Measurements from ENCODE around the gene OR8D2. TPM values are rescaled to one million over a fixed set of nuclear protein-coding genes. Genes with fewer than 3 reads are reported as not detected.
"Not testable (repeated sequence)": the region's sequence is repeated elsewhere in the genome, so short reads cannot be mapped to it uniquely, and the experiment has no call there.

Gene OR8D2
- total RNA-seq, 2 donors from 2014 or later: not detected

DNA sequence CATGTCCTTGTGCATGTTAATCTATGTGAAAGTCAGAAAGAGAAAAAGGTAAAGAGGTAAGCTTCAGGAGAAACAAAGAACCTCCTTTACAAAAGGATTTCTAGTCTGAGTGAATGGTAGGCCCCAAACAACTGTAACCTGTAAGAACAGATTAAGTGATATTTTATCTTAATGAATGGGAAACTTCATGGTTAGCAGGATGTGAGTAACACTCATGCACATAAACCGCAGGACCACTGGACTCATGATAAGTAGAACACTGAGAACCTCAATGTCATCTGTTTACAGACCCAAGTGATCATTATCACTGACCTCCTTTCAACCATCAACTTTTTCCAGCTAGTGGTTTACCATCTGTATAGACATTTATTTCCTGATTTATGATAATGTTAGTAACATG is 43.9 kb downstream of the OR8D2 start:
- H3K4me3 ChIP-seq: no peak overlapping the region
- intact Hi-C loops (cut with DNase I): no loop called here
- no peak for DNase-seq
- no peaks in the 10 kb centered on the region for H3K9me3 ChIP-seq
- no peaks in the 10 kb centered on the region for H3K4me1 ChIP-seq
- no peaks in the 10 kb centered on the region for H3K36me3 ChIP-seq
- H3K27me3 ChIP-seq: no peaks in the 10 kb centered on the region
- H3K9ac ChIP-seq (ENCODE audit: low read depth in 2 of 2, low read length in 2 of 2): no peak overlapping the region
- H3K27ac ChIP-seq: no peak overlapping the region
- TF ChIP-seq, protein P1, sequence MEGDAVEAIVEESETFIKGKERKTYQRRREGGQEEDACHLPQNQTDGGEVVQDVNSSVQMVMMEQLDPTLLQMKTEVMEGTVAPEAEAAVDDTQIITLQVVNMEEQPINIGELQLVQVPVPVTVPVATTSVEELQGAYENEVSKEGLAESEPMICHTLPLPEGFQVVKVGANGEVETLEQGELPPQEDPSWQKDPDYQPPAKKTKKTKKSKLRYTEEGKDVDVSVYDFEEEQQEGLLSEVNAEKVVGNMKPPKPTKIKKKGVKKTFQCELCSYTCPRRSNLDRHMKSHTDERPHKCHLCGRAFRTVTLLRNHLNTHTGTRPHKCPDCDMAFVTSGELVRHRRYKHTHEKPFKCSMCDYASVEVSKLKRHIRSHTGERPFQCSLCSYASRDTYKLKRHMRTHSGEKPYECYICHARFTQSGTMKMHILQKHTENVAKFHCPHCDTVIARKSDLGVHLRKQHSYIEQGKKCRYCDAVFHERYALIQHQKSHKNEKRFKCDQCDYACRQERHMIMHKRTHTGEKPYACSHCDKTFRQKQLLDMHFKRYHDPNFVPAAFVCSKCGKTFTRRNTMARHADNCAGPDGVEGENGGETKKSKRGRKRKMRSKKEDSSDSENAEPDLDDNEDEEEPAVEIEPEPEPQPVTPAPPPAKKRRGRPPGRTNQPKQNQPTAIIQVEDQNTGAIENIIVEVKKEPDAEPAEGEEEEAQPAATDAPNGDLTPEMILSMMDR (IDR thresholded peaks at IDR 0.05): no peak

DNA sequence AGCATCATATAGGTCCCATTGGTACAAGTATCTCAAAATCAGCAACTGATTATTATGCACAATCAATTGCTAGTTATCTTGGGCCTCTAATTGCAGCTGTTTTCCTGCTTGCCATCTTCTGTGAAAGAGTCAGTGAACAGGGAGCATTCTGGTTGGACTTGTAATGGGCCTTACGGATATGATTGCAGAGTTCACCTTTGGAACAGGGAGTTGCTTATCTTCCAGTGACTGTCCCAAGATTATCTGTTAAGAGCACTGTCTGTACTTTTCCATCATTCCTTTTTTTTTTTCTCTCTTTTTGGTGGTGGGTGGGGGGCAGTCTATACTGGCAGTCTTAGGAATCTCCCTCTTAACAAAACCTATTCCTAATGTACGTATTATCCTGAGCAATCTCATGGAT is 46.0 kb downstream of the OR8D2 start:
- no peaks in the 10 kb centered on the region for H3K27me3 ChIP-seq
- intact Hi-C loops (cut with DNase I): no loop called here
- H3K9ac ChIP-seq (ENCODE audit: low read depth in 2 of 2, low read length in 2 of 2): peak overlapping the region in 1 of 2 donors; percentile 26
- TF ChIP-seq, protein P1 (IDR thresholded peaks at IDR 0.05): no peak
- DNase-seq: no peak
- no peaks in the 10 kb centered on the region for H3K9me3 ChIP-seq
- no peak overlapping the region for H3K27ac ChIP-seq
- no peaks in the 10 kb centered on the region for H3K36me3 ChIP-seq
- no peaks in the 10 kb centered on the region for H3K4me1 ChIP-seq
- H3K4me3 ChIP-seq: no peak overlapping the region

DNA sequence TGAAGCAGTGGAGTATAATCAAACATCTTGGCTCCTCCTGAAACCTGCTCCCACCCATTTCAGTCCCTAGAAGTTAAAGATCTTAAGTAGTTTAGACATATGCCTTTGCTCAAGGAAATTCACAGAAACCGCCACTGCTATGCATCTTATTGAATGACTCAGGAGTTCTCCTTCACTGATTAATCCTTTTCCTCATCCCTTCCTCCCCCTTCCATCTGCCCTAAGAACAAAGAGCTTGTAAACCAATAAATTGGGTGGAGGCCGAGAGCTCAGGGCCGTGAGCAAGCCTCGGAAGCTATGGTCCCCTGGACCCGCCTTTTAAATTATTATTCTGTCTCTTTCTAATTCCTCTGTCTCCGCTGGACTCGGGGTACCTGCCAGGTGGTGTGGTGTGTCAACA is 49.1 kb downstream of the OR8D2 start:
- H3K9ac ChIP-seq (ENCODE audit: low read depth in 2 of 2, low read length in 2 of 2); H3K27me3 ChIP-seq; H3K27ac ChIP-seq; H3K4me3 ChIP-seq; DNase-seq; H3K4me1 ChIP-seq; H3K36me3 ChIP-seq; intact Hi-C loops (cut with DNase I); H3K9me3 ChIP-seq: not testable (repeated sequence)

Other genes starting within 250 kb of the OR8D2 start
- gene VWA5A, start 204.7 kb downstream of the OR8D2 start, total RNA-seq: 10 to 100 TPM; 38.0 to 62.5 TPM
- gene OR10D3, start 136.9 kb downstream of the OR8D2 start, total RNA-seq: not detected
- not detected for gene OR8G1, start 79.1 kb downstream of the OR8D2 start, total RNA-seq
- gene OR8G5, start 63.8 kb downstream of the OR8D2 start, total RNA-seq: not detected
- not detected for gene OR8D1, start 6.2 kb downstream of the OR8D2 start, total RNA-seq
- not detected for gene OR8B2, start 64.3 kb upstream of the OR8D2 start, total RNA-seq
- not detected for gene OR8B3, start 78.8 kb upstream of the OR8D2 start, total RNA-seq
- gene OR8B4, start 104.7 kb upstream of the OR8D2 start, total RNA-seq: not detected
- gene OR8B8, start 125.5 kb upstream of the OR8D2 start, total RNA-seq: not detected
- not detected for gene OR8B12, start 223.5 kb upstream of the OR8D2 start, total RNA-seq
- not detected for gene OR8A1, start 249.8 kb upstream of the OR8D2 start, total RNA-seq

Data from colonic mucosa (tissue), 4 donors.